ENCODE results near the gene PAPPA2. TPM values are rescaled to one million over a fixed set of nuclear protein-coding genes. Genes with fewer than 3 reads are reported as not detected.

PAPPA2 gene
- total and polyA plus RNA-seq, 2 of the 8 experiments (the other 6 are each of a cell fraction or from before 2014, with no cell fraction given) = 0.08 to 0.88 TPM

GRCh38 chr1:176602388-176603004 lies 139.5 kb downstream of the PAPPA2 start:
- Histone ChIP-seq H3K4me3 (ENCODE audit: extremely low read depth in 1 of 4, insufficient read depth in 2 of 4, low read depth in 3 of 4, low read length in 4 of 4) (no peak overlapping the region), H3K18ac (ENCODE audit: extremely low read depth, low read length) (no peak overlapping the region), H3K27me3 (replicated peaks in 1 of 4; ENCODE audit: control insufficient read depth in 3 of 4, extremely low read depth in 1 of 4, insufficient read depth in 3 of 4, low read length in 3 of 4) (no peaks in the 10 kb centered on the region), H4K8ac (ENCODE audit: extremely low read depth, insufficient read depth, low read length) (no peak overlapping the region), H3K23ac (ENCODE audit: insufficient read length) (no peak overlapping the region), H3K14ac (ENCODE audit: insufficient read length) (no peak overlapping the region), H3K4me2 (ENCODE audit: insufficient read depth in 1 of 2, low read depth in 2 of 2, low read length in 2 of 2) (no peak overlapping the region), H3K4me1 (replicated peaks in 1 of 4; ENCODE audit: control insufficient read depth in 3 of 4, insufficient read depth in 4 of 4, low read length in 3 of 4) (no peaks in the 10 kb centered on the region), H2BK5ac (ENCODE audit: low read depth, low read length) (no peak overlapping the region), H3K79me2 (ENCODE audit: control insufficient read depth in 1 of 2, insufficient read depth in 2 of 2, low read length in 2 of 2) (no peaks in the 10 kb centered on the region), H4K5ac (ENCODE audit: insufficient read length, low read depth, low read length) (no peak overlapping the region), H3K36me3 (ENCODE audit: control insufficient read depth in 2 of 4, insufficient read depth in 4 of 4, low read length in 3 of 4) (no peaks in the 10 kb centered on the region), H3K23me2 (ENCODE audit: low read depth, low read length) (no peaks in the 10 kb centered on the region), H4K20me1 (replicated peaks in 1 of 2; ENCODE audit: control insufficient read depth in 1 of 2, insufficient read depth in 2 of 2, low read length in 2 of 2) (no peaks in the 10 kb centered on the region), H2AFZ (ENCODE audit: low read length) (no peak overlapping the region), H3K27ac (ENCODE audit: low read depth, low read length) (no peak overlapping the region), H3K4ac (replicated peaks; ENCODE audit: insufficient read length, low read depth, low read length) (no peak overlapping the region), H4K91ac (replicated peaks; ENCODE audit: insufficient read length, low read length) (no peak overlapping the region), H3K9ac (replicated peaks in 1 of 4; ENCODE audit: extremely low read depth in 1 of 4, low read depth in 3 of 4, low read length in 3 of 4) (no peak overlapping the region), H2AK5ac (ENCODE audit: low read depth, low read length) (no peak overlapping the region), H3K56ac (replicated peaks; ENCODE audit: insufficient read length, low read depth, low read length) (no peak overlapping the region), H3K9me3 (ENCODE audit: insufficient read depth in 2 of 2, low read depth in 1 of 2, low read length in 1 of 2) (no peaks in the 10 kb centered on the region), H2BK20ac (ENCODE audit: low read length) (no peak overlapping the region), H2BK15ac (ENCODE audit: low read length) (no peak overlapping the region), H3K79me1 (ENCODE audit: low read depth, low read length) (no peaks in the 10 kb centered on the region), H2BK12ac (ENCODE audit: low read depth, low read length) (no peak overlapping the region), H2BK120ac (replicated peaks; ENCODE audit: low read depth, low read length) (no peak overlapping the region)
- DNase-seq (ENCODE audit: low read depth in 1 of 2, low spot score in 2 of 2) = no peak
- no peak for FAIRE-seq
- CTCF ChIA-PET (ENCODE audit: partially characterized antibody) = no interaction called here
- WGBS, 2 experiments (ENCODE audit: extremely low coverage in 1 of 2, insufficient coverage in 1 of 2, insufficient read length in 1 of 2, insufficient replicate concordance in 2 of 2, low coverage in 1 of 2, low lambda C conversion rate in 2 of 2, missing lambda C conversion rate in 1 of 2) = 84% methylated on average over 5 of the region's 5 CpGs; no CpG with 5 or more reads in 1 of the 2 experiments
- POLR2A ChIA-PET (ENCODE audit: partially characterized antibody) = no interaction called here
- TF ChIP-seq NRF1 (IDR thresholded peaks at IDR 0.05; ENCODE audit: low read depth, low read length) (no peak), FOSL1 (IDR thresholded peaks at IDR 0.05; ENCODE audit: insufficient read depth, low read depth, low read length) (no peak), RAD21 (IDR thresholded peaks at IDR 0.05 in 1 of 2, conservative IDR thresholded peaks at IDR 0.05 in 1 of 2; ENCODE audit: low read depth in 2 of 2, low read length in 2 of 2) (no peak), ZNF274 (IDR thresholded peaks at IDR 0.05; ENCODE audit: borderline replicate concordance, extremely low read depth, low read length) (no peak), BCL11A (IDR thresholded peaks at IDR 0.05; ENCODE audit: low read depth in 2 of 2, low read length in 2 of 2) (no peak), POLR2AphosphoS5 (IDR thresholded peaks at IDR 0.05; ENCODE audit: low read depth, low read length) (no peak), CEBPB (IDR thresholded peaks at IDR 0.05; ENCODE audit: low read depth, low read length) (no peak), SUZ12 (IDR thresholded peaks at IDR 0.05; ENCODE audit: low read length) (no peak), SP1 (IDR thresholded peaks at IDR 0.05; ENCODE audit: low read depth, low read length) (no peak), ATF3 (IDR thresholded peaks at IDR 0.05; ENCODE audit: insufficient read depth, low read depth, low read length) (no peak), KDM5A (IDR thresholded peaks at IDR 0.05; ENCODE audit: low read length) (no peak)
- TF ChIP-seq, protein P1, sequence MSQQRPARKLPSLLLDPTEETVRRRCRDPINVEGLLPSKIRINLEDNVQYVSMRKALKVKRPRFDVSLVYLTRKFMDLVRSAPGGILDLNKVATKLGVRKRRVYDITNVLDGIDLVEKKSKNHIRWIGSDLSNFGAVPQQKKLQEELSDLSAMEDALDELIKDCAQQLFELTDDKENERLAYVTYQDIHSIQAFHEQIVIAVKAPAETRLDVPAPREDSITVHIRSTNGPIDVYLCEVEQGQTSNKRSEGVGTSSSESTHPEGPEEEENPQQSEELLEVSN (IDR thresholded peaks at IDR 0.05) = no peak
